ENCODE data around the gene DIPK1A. TPM values are rescaled to one million over a fixed set of nuclear protein-coding genes. Genes with fewer than 3 reads are reported as not detected.

Gene DIPK1A
- total RNA-seq, 1 experiment from 2014 or later = 10.5 TPM

DNA sequence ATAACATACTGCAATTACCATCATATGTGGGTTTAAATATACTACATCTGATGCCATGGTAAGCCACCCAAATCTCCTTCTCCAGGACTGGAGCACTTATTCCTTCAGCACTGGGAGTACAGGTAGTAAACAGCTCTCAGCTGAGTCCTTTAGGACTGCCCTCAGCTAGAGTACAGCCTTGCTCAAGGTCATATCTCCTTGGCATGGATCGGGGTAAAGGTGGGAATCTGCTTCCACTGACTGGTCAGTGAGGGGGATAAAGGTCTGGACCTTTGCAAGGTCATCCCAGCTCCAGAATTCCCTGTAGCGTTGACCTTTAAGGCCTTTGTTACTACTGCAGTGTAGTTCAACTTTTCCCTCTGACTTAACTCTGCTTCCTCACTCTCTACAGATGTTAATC, 90.7 kb downstream of the DIPK1A start:
- CTCF ChIA-PET = no interaction called here
- H3K4me1 ChIP-seq (replicated peaks; ENCODE audit: insufficient read depth) = no peaks in the 10 kb centered on the region
- H2AFZ ChIP-seq = no peak overlapping the region
- no peak overlapping the region for H3K4me2 ChIP-seq
- H3K9me3 ChIP-seq (ENCODE audit: insufficient read depth, low read depth) = peaks cover 3% of the 10 kb centered on the region; the same call in 1 of the 2 replicates
- TF ChIP-seq, protein P1, sequence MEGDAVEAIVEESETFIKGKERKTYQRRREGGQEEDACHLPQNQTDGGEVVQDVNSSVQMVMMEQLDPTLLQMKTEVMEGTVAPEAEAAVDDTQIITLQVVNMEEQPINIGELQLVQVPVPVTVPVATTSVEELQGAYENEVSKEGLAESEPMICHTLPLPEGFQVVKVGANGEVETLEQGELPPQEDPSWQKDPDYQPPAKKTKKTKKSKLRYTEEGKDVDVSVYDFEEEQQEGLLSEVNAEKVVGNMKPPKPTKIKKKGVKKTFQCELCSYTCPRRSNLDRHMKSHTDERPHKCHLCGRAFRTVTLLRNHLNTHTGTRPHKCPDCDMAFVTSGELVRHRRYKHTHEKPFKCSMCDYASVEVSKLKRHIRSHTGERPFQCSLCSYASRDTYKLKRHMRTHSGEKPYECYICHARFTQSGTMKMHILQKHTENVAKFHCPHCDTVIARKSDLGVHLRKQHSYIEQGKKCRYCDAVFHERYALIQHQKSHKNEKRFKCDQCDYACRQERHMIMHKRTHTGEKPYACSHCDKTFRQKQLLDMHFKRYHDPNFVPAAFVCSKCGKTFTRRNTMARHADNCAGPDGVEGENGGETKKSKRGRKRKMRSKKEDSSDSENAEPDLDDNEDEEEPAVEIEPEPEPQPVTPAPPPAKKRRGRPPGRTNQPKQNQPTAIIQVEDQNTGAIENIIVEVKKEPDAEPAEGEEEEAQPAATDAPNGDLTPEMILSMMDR (conservative IDR thresholded peaks at IDR 0.05) = no peak
- no peak for TF ChIP-seq EZH2 (IDR thresholded peaks at IDR 0.05; ENCODE audit: low read depth)
- H3F3A ChIP-seq (ENCODE audit: insufficient read depth, low read depth) = no peaks in the 10 kb centered on the region
- H3K9me2 ChIP-seq (ENCODE audit: insufficient read depth) = no peaks in the 10 kb centered on the region
- H3K27me3 ChIP-seq (ENCODE audit: insufficient read depth, low read depth) = no peaks in the 10 kb centered on the region
- H3K4me3 ChIP-seq = no peak overlapping the region
- POLR2A ChIA-PET (ENCODE audit: unreplicated experiment) = interaction anchor here (0.5 kb wide), 1 partner anchor 80 kb away, joined by 5 read pairs; no protein-coding TSS in a partner anchor
- H3K79me2 ChIP-seq (ENCODE audit: low read depth) = no peaks in the 10 kb centered on the region
- H4K20me1 ChIP-seq (ENCODE audit: insufficient read depth) = no peaks in the 10 kb centered on the region
- no peak for DNase-seq
- no peaks in the 10 kb centered on the region for H3K36me3 ChIP-seq (ENCODE audit: low read depth)
- H3K27ac ChIP-seq = no peak overlapping the region
- intact Hi-C loops (cut with micrococcal nuclease; ENCODE audit: unreplicated experiment) = no loop called here
- BruUV-seq (replicated peaks) = no TSS peak

DNA sequence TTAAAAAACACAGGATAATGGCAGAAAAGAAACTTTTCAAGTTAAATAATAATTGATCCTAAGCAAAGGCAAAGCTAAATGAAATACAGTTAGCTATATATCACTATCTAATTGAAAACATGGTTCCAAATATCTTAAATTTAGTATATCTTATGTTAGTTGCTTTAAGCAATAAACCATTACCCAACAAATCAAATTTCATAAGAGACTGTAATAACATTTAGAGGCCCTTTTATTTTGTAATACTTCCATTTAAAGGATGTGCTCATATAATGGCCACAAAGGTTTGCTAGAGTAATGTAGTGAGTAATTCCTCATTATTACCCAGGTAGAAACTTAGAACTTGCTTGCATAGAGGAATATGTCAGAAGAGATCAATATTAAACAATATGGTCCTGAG, 97.1 kb downstream of the DIPK1A start:
- POLR2A ChIA-PET (ENCODE audit: unreplicated experiment) = no interaction called here
- Histone ChIP-seq H4K20me1 (ENCODE audit: insufficient read depth) (no peaks in the 10 kb centered on the region), H3K4me2 (no peak overlapping the region), H3K4me1 (replicated peaks; ENCODE audit: insufficient read depth) (no peaks in the 10 kb centered on the region), H3K79me2 (ENCODE audit: low read depth) (no peaks in the 10 kb centered on the region), H3K27me3 (ENCODE audit: insufficient read depth, low read depth) (no peaks in the 10 kb centered on the region), H3F3A (ENCODE audit: insufficient read depth, low read depth) (no peaks in the 10 kb centered on the region; the same call in 1 of the 2 replicates), H3K27ac (no peak overlapping the region), H3K36me3 (ENCODE audit: low read depth) (no peaks in the 10 kb centered on the region), H3K9me2 (ENCODE audit: insufficient read depth) (no peaks in the 10 kb centered on the region), H3K9me3 (ENCODE audit: insufficient read depth, low read depth) (no peaks in the 10 kb centered on the region), H2AFZ (no peak overlapping the region), H3K4me3 (no peak overlapping the region)
- no peak for DNase-seq
- TF ChIP-seq, protein P1 (conservative IDR thresholded peaks at IDR 0.05) = no peak
- no peak for TF ChIP-seq EZH2 (IDR thresholded peaks at IDR 0.05; ENCODE audit: low read depth)
- CTCF ChIA-PET = interaction anchor here (0.7 kb wide), 1 partner anchor 59 kb away, joined by 5 read pairs; no protein-coding TSS in a partner anchor
- intact Hi-C loops (cut with micrococcal nuclease; ENCODE audit: unreplicated experiment) = no loop called here
- no TSS peak for BruUV-seq (replicated peaks)

DNA sequence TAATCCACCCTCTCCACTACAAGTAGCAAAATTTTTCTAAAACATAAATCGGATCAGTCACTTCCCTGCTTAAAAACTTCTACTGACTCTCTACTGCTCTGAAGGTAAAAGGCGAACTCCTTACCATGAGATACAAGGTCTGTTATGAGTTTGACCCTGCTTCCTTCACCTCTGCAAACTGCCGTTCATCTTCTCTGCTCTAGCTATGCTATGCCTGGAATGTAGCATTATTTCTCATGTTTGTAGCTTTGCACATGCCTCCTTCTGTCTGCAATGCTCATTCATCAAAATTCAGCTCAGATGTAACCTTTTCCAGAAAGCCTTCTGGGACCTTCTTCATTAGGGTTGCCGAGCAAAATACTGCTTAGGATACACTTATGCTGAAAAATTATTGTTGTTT, 98.7 kb downstream of the DIPK1A start:
- no peaks in the 10 kb centered on the region for H4K20me1 ChIP-seq (ENCODE audit: insufficient read depth)
- no peaks in the 10 kb centered on the region for H3K36me3 ChIP-seq (ENCODE audit: low read depth)
- CTCF ChIA-PET = interaction anchor here (0.6 to 1.2 kb wide), 2 partner anchors 97 to 200 kb away, joined by 3 to 4 read pairs; no protein-coding TSS in a partner anchor
- TF ChIP-seq, protein P1 (conservative IDR thresholded peaks at IDR 0.05) = no peak
- TF ChIP-seq EZH2 (IDR thresholded peaks at IDR 0.05; ENCODE audit: low read depth) = no peak
- no peak overlapping the region for H3K4me2 ChIP-seq
- no peak for DNase-seq
- H2AFZ ChIP-seq = no peak overlapping the region
- no peaks in the 10 kb centered on the region; the same call in 1 of the 2 replicates for H3F3A ChIP-seq (ENCODE audit: insufficient read depth, low read depth)
- no peaks in the 10 kb centered on the region for H3K9me3 ChIP-seq (ENCODE audit: insufficient read depth, low read depth)
- H3K9me2 ChIP-seq (ENCODE audit: insufficient read depth) = no peaks in the 10 kb centered on the region
- H3K27me3 ChIP-seq (ENCODE audit: insufficient read depth, low read depth) = no peaks in the 10 kb centered on the region
- POLR2A ChIA-PET (ENCODE audit: unreplicated experiment) = interaction anchor here (0.6 kb wide), 1 partner anchor 76 kb away, joined by 5 read pairs; no protein-coding TSS in a partner anchor
- no peaks in the 10 kb centered on the region for H3K4me1 ChIP-seq (replicated peaks; ENCODE audit: insufficient read depth)
- no TSS peak for BruUV-seq (replicated peaks)
- intact Hi-C loops (cut with micrococcal nuclease; ENCODE audit: unreplicated experiment) = no loop called here
- H3K27ac ChIP-seq = no peak overlapping the region
- H3K4me3 ChIP-seq = no peak overlapping the region
- H3K79me2 ChIP-seq (ENCODE audit: low read depth) = no peaks in the 10 kb centered on the region

All from PC-9 (cell line).